HG03558 (cell line): Measurements from ENCODE around the gene PTPN5.

Experiments used
- ATAC-seq: cut with Tn5 transposase; IDR thresholded peaks from one replicate; pipeline ENCODE4 v1.9.1; 2021; ENCODE audit warnings: moderate number of reproducible peaks; ENCODE audit not compliant: unreplicated experiment; ENCODE audit errors: extremely low read depth

The PTPN5 gene

DNA sequence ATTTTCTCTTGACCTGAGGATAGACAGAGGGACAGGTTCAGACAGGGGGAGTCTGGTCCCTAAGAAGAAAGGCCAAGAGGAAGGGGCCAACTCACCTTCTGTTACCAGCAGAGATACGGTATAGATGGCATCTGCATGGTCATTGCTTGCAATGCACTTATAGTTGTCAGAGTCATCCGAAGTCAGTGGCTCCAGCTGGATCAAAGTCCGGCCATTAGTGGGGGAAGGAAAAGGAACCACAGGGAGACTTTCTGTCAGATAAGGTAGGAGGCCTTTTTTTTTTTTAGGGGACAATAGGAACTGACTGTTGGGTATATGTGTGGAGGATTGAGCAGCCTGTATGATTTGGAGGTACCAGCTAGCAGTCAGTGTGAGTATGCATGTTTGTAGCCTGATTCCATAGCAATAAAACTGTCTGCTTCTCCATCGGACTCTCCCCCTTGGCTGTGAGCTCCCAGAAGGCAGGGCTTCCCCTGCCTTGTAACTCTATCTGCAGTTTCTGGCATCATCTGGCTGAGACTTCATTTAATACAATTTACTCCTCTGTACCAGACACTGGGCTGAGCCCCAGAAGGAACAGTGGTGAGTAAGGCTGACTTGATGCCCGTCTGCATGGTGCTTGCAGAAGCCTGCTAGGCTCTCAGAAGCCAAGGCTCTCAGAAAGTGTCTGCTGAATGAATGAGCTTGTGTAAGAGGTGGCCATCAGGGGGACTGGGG, 71.3 kb downstream of the PTPN5 start:
- ATAC-seq = no peak

DNA sequence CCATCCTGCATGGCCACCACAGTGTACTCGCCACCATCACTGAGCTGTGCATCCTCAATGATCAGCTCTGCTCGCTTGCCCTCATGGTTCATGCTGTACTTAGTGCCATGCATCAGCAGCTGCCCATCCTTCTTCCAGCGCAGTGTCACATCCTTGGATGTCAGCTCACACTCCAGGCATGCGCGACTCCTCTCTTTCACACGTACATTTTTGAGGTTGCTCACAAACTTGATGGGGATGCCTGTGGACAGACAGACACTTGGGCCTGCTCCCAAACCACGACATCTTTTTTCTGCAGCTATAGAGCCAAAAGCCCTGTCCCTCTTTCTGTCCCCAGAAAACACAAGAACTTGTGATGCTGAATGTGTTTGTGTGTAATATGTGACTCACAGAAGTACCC, 76.1 kb downstream of the PTPN5 start:
- ATAC-seq = no peak

DNA sequence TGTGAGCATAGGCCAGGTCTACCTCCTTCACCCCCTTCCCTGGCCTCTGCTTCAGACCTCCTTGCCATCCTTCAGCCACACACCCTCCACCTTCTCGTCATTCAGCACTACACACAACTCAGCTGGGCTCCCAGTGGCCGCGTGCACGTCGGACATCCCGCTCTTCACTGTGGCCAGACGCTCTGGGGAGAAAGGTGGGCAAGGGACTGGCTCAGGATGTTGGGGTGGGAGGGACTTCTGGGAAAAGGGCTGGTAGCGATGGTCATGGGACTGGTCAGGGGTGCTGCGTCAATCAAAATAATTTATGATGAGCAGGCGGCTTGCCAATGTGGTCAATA, 77.2 kb downstream of the PTPN5 start:
- ATAC-seq = no peak

DNA sequence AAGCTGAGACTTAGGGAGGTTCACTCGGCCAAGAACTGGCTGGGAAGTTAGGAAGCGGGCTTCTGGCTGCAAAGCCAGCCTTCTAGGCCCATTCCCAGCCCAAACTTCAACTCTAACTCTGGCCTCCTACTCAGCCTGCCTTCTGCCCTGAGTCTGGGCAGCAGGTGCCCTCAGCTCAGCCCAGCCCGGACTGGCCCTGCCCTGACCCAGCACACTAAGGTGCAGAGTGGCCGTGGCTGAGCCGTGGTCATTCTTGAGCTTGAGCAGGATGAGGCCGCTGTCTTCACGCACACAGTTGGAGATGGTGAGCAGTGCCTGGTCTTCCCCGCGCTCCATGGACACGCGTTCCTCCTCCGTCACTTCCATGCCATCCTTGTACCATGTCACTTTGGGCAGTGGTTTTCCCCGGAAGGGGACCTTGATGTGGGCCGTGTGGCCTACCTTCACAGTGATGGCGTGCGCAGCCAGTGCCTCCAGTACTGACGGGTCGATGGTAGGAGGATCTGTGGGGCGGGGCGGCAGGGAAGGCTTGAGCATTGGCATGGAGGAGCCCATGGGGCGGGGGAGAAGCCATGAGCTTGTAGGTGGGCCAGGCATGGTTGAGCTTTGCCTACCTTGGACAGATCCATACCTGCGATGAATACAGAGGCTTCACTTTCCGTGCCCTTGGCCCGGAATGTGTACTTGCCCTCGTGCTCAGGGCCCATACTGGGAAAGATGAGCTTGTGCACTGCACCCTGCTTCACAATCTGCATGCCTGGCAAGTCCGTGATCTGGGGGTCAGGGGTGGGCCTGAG, 77.8 kb downstream of the PTPN5 start:
- no peak for ATAC-seq

DNA sequence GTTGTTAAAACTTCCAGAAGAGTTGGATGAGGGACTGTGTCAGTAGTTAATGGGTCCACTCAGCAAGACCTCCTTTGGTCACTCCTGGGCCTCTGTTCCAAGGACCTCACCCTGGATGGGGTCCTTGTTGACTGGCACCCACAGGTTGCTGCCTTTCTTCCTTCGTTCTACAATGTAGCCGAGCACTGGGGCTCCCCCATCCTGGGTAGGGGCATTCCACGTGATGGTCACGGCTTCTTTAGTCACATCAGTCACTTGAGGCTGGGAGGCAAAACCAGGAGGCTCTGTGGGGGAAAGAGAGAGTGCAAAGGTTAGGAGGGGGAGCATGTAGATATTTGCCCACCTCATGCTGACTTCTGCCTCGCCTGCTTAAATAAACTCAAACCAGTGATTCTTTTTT, 81.1 kb downstream of the PTPN5 start:
- no peak for ATAC-seq

DNA sequence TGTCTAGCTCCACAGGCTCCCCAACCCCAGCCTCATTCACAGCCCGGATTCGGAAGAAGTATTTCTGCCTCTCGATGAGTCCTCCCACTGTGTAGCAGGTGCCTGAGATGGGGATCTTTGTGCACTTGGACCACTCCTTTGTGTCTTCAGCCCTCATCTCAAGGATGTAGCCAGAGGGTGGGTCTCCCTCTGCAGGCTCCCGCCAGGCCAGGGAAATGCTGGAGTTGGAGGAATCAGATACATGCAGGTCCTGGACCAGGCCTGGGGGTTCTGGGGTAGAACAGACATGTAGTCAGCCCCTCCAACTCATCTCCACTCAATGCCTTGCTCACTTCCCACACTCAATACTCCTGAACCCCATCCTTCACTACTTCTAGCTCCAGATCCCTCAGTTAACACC, 82.2 kb downstream of the PTPN5 start:
- no peak for ATAC-seq

DNA sequence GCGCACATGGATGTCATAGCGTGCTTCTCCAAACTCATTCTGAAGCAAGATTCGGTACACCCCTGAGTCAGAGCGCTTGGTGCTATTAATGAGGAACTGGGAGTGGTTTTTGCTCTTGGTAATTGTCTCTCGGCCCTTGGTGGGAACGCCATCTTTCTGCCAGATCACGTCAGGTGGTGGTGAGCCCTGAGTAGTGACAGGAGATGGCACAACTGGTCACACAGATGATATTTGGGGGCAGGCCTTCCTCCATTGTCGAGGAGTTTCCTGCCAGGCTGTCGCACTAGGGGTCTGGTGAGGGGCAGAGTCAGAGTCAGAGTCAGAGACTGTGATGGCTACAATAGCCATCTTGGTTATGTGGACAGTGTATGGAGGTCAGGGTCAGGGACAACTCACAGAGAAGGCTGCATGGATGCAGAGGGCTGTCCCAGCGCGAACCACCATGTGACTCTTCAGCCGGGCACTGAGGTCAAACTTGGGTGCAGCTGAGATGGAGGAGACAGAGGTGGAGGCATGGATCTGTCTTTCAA, 83.7 kb downstream of the PTPN5 start:
- no peak for ATAC-seq

DNA sequence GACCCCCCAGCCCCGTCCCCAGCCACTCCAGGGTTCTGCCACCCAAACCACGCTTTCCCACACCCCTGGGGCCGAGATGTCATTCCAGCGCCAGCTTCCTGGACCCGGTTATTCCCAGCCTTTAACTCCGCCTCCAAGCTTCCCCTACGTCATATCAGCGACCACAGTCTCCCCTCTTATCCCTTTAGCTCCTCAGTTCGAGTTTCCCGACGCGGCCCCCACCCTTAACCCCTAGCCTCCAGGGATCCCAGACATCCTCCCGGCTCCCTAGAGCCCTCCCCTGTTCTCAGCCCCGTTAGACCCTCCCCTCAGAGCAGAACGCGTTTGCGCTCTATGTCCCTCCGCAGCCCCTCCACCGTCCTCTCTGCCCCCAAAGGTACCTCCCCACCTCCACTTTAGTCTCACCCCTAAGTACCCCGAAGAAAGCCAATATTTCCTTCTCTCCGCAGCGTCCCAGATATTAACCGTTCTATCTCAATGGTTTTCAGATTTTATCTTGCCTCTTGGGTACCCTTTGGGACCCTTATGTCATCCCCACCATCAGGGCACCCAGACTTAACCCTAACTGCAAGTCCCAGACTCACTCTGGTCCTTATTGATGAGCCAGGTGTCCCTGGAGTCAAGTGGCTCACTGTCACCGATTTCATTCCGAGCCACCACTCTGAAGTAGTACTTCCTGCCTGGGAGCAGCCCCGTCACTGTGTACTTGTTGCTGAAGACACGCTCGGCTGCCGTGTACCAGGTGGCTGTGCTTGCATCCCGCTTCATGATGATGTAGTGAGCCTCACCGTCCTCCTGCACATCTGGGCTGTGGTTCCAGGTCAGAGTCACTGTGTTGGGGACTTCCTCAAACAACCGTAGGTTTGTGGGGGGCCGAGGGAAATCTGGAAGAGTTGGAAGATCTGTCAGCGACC, 85.0 kb downstream of the PTPN5 start:
- peak; percentile 53 for ATAC-seq

DNA sequence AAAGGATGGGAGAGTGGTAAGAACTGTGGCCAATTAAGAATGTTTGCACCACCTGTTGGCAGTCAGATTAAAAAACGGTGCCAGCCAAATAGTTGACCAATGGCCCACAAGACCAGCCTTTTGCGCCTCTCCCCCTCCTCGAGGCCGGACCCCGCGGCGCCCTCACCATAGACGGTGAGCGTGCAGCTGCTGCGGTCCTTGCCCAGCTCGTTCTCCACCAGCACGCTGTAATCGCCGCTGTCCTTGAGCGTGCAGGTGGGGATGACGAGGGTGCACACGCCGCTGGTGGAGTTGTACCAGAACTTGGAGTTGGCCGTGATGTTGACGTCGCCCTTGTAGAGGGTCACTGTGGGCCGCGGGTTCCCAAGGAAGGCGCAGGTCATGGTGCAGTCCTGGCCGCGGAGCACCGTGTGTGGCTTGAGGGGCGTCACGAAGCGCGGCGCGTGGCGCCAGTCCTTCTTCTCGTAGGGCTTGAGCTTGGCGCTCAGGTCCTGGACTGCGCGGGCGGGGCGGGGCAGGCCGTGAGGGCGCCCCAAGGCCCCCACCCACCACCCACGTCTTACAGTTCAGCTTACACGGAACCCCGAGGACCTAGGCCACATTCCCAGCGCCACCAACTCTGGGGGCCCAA, 85.8 kb downstream of the PTPN5 start:
- ATAC-seq = no peak

DNA sequence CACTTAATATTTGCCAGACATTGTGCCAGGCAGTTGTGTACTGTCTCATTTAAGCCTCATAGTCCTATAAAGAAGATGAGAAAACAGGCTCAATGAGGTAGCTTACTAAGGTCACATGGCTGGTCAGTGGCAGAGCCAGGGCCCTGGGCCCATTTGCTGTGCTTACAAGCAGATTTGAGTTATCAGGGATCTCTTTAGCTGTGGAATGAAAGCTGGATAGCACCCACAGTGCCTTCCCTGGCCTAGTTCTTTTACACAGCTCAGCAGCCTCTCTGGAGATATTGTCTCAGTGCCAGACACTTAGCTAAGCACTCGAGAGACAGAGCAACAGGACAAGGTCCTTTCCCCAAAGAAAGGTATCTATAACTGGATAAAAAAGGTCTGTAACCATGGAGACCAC, 86.9 kb downstream of the PTPN5 start:
- no peak for ATAC-seq

DNA sequence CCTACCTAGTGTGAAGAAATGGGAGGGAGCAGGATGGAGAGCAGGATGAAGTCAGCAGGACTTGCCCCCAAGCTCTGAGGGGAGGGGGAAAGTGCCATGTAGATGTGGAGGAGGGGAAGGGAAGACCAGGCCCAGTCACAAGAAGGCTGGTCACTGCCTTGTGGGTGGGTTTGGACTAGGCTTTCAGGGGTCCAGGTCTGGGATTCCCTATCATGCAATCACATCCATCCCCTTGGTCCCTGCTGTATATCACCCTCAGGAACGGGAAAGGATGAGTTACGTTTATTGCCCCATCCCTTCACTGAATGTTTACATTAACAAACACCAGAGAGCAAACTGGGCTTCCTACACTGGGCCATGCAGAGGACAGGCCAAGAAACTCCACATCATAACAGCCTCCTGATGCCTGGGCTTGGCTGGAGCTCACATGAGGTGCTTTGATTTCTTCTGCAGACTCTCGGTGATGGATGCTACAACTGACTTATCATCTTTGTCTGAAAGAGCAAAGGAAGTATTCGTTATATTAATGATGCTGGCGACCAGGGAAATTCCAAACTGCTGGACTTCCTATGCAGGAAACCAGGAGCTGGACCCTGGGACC, 87.5 kb downstream of the PTPN5 start:
- ATAC-seq = no peak

DNA sequence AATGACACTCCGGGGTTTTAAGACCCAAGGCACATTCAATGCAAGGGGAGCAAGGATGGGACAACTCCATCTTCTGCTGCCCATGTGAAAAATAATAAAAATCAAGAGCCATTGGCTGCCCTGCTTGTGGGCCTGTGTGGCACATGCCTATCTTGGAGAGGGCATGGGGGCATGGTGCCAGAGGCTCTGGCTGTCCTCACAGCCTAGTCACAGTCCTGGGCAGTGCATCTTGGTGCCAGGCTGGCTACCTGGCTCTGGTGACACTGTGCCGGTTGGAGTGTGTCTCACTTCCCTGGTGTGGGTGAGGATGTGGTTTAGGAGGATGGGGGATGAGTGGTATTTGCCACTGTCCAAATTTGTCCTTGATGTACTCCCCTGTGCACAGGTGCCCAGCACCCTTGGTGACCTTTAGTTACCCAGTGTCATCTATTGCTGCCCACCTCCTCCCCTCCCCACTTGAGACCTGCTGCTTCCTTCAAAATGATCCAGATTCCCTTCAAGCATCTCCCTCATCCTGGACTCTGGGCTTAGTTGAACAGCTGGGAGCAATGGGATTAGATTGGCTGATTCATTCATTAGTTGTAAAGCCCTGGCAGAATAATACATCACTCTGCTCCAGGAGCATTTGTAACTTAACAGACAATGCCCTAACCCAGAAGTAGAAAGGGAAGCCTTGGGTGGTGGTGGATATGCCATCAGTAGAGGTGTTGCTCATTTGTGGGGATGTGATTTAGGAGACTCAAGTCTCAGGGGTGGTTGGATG, 88.4 kb downstream of the PTPN5 start:
- no peak for ATAC-seq

DNA sequence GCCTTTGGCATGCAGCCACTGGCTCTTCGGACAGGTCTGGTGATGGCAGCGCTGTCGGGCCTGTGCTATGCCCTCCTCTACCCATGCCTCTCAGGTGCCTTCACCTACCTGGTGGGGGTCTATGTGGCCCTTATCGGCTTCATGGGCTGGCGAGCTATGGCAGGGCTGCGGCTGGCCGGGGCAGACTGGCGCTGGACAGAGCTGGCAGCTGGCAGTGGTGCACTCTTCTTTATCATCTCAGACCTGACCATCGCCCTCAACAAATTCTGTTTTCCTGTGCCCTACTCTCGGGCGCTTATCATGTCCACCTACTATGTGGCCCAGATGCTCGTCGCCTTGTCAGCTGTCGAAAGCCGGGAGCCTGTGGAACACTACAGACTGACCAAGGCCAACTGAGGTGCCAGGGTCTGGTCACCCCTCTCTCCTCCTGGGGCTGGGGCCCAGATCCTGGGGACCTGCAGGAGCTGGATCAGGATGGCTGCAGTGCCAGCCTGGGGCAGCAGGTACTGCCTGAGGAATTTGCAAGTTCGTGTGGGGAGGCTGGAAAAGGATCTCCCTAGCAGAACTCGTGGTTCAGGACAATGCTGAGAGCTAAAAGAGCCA, 89.9 kb downstream of the PTPN5 start:
- ATAC-seq = no peak

DNA sequence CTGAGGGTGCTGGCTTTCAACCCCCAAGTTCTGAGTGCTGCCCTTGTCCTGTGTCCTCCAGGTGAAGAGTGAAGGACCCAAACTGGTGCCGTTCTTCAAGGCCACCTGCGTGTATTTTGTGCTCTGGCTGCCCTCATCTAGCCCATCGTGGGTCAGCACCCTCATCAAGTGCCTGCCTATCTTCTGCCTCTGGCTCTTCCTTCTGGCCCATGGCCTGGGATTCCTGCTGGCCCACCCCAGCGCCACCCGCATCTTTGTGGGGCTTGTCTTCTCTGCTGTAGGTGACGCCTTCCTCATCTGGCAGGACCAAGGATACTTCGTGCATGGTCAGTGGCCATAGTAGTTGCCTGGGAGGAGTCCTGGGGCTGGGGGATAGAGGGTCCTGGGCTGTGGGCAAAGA, 90.7 kb downstream of the PTPN5 start:
- no peak for ATAC-seq

DNA sequence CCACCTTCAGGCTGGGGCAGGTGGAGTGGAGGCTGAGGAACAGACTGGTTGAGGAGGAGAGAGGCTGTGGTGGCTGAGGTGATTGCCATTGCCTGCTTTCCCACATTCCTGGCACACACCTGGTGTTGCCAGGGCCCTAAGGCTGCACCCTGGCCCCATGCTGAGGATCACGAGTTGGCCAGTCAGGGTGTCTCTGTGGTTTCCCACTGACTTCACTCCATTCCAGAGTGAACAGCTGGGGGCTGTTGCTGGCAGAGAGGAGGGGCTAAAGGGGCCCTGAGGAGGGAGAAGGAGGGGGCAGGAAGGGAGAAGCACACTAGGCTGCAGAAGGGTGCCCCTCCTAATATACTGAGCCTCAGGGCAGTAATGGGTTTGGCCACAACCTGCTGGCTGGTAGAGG, 91.2 kb downstream of the PTPN5 start:
- ATAC-seq = no peak

DNA sequence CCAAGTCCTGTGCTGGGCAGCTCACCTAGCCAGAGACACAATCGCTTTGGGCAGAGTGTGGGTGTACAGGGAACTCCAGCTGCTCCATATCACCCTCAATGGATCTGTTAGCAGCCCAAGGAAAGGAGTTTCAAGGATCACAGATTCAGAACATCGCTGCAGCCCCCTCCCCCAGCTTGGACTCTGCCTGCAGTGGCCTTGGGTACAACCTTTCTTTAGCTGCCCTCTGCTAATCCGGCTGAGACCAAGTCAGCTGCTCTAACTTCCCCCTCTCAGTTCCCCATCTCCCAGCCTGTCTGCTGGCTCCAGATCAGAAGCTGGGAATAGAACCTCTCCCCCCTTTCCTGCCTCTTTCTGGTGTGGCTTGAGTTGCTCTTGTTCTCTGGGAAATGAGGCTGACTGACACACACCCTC, 91.7 kb downstream of the PTPN5 start:
- ATAC-seq = no peak

DNA sequence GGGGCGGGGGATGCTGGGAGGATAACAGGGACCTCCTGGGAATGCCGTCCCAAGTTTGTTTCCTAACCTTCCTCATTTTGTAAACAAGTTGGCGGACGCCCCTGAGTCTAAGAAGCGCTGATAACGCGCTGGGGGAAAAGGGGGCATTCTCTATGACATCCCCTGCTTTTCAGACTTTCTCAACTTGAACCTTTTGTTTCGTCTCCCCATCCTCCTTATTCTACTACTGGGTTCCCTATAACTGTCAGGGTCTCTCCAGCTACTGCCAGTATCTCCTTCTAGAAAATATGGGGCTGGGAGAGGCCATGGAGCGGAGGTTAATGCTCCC, 92.4 kb downstream of the PTPN5 start:
- no peak for ATAC-seq

DNA sequence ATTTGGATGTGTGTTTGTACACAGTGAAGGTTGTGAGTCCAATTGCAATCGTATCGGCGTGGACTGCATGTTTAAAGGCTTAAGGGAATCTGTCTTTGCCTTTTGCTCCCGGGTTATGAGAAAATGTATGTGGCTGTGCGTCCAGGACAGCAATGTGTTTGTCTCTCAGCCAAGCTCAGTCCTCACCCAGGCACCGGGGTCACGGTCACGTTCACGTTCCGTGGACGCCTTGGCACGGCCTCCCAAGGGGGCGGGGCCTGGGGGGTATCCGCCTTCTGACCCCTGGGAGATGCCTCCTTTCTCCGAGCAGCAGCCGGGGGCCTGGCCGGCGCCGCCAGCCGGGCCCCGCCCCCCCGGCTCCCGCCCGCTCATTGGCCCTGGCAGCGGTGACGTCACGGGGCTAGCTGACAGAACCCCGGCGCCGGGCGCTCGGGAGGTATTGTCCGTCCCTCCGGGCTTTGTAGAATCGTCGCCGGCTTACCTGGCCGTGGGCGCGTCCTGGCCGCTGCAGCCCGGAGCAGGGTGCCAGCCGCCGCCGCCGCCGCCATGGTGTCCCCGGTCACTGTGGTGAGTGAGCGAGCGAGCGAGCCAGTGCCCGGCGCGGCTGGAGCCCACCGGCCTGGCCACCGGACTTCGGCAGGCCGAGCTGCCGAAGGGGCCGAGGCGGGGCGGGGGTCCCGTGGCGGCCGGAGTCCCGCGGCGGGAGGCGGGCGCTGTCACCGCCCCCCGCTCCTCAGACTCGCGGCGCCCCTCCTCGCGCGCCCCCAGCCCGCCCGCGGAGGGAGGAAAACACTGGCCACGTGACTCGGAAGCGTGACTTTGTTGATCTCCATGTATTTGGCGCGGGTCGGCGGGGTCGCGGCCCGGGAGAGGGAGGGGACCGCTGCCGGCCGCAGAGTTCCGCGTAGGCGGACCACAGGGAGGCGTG, 93.0 kb downstream of the PTPN5 start, which contains the start of gene TMEM86A:
TMEM86A (plus strand) TSS at position 439 of the 928 bp plus-strand sequence; CDS start at position 547, 108 bp downstream.
- ATAC-seq = peak; percentile 85
